ENCODE measurements around the gene ADAMTS16. TPM values are rescaled to one million over a fixed set of nuclear protein-coding genes. Genes with fewer than 3 reads are reported as not detected.

ADAMTS16 gene
- total and polyA plus RNA-seq, 8 donors = 0.42 to 3.5 (median 2.2) TPM

- Histone ChIP-seq H3K27me3 (no peaks in the 10 kb centered on the region), H3K27ac (no peak overlapping the region), H3K4me1 (no peaks in the 10 kb centered on the region), H3K4me3 (no peak overlapping the region), H3K36me3 (no peaks in the 10 kb centered on the region), H3K9me3 (no peaks in the 10 kb centered on the region)
- WGBS, 2 donors = 81 to 83% methylated on average over 12 of the region's 12 CpGs
- ATAC-seq (no peak), FAIRE-seq (no peak), DNase-seq (no peak)
- intact Hi-C loops (cut with DNase I) = no loop called here
- no peak for TF ChIP-seq CTCF (IDR thresholded peaks at IDR 0.05)
These were observed 136.9 kb downstream of the ADAMTS16 start for GRCh38 chr5:5276951-5277517.

GRCh38 chr5:5278201-5278814, 138.2 kb downstream of the ADAMTS16 start:
- 45 to 49% methylated on average over 4 of the region's 4 CpGs for WGBS, 2 donors
- DNase-seq = no peak
- no peak for TF ChIP-seq CTCF (IDR thresholded peaks at IDR 0.05)

GRCh38 chr5:5278815-5279381, 138.8 kb downstream of the ADAMTS16 start:
- DNase-seq = no peak
- H3K36me3 ChIP-seq = no peaks in the 10 kb centered on the region
- TF ChIP-seq CTCF (IDR thresholded peaks at IDR 0.05) = no peak
- FAIRE-seq = no peak
- 58 to 62% methylated on average over 3 of the region's 3 CpGs for WGBS, 2 donors
- ATAC-seq = no peak
- no peaks in the 10 kb centered on the region for H3K9me3 ChIP-seq
- H3K27ac ChIP-seq = no peak overlapping the region
- H3K27me3 ChIP-seq = no peaks in the 10 kb centered on the region
- no peaks in the 10 kb centered on the region for H3K4me1 ChIP-seq
- intact Hi-C loops (cut with DNase I) = no loop called here
- no peak overlapping the region for H3K4me3 ChIP-seq

More at GRCh38 chr5:5278201-5278814, 138.2 kb downstream of the ADAMTS16 start:
- no peaks in the 10 kb centered on the region for H3K36me3 ChIP-seq
- no peak for ATAC-seq
- no peaks in the 10 kb centered on the region for H3K9me3 ChIP-seq
- no peak for FAIRE-seq
- H3K4me3 ChIP-seq = no peak overlapping the region
- intact Hi-C loops (cut with DNase I) = no loop called here
- H3K27ac ChIP-seq = no peak overlapping the region
- H3K27me3 ChIP-seq = no peaks in the 10 kb centered on the region
- no peaks in the 10 kb centered on the region for H3K4me1 ChIP-seq

GRCh38 chr5:5285906-5286305, 145.8 kb downstream of the ADAMTS16 start:
- Histone ChIP-seq H3K4me3 (no peak overlapping the region), H3K9me3 (no peaks in the 10 kb centered on the region), H3K27me3 (no peaks in the 10 kb centered on the region), H3K27ac (no peak overlapping the region), H3K36me3 (no peaks in the 10 kb centered on the region), H3K4me1 (no peaks in the 10 kb centered on the region)
- intact Hi-C loops (cut with DNase I) = no loop called here
- DNase-seq (no peak), ATAC-seq (no peak), FAIRE-seq (no peak)
- TF ChIP-seq CTCF (IDR thresholded peaks at IDR 0.05) = no peak
- 79 to 91% methylated on average over 3 of the region's 3 CpGs for WGBS, 2 donors

- no peaks in the 10 kb centered on the region for H3K4me1 ChIP-seq
- intact Hi-C loops (cut with DNase I) = no loop called here
- 82 to 89% methylated on average over 9 of the region's 9 CpGs for WGBS, 2 donors
- H3K27ac ChIP-seq = no peak overlapping the region
- no peaks in the 10 kb centered on the region for H3K27me3 ChIP-seq
- TF ChIP-seq CTCF (IDR thresholded peaks at IDR 0.05) = no peak
- H3K9me3 ChIP-seq = no peaks in the 10 kb centered on the region
- H3K4me3 ChIP-seq = no peak overlapping the region
- FAIRE-seq (no peak), ATAC-seq (no peak), DNase-seq (no peak)
- H3K36me3 ChIP-seq = no peaks in the 10 kb centered on the region
These were observed 147.3 kb downstream of the ADAMTS16 start for GRCh38 chr5:5287419-5287818.
